NCI-H524 (cell line): Measurements from ENCODE around the gene SSR1.
"Not testable (repeated sequence)": the region's sequence is repeated elsewhere in the genome, so short reads cannot be mapped to it uniquely, and the experiment has no call there.

ENCODE experiments used
- DNase-seq, 2 experiments: peaks; one replicate each; lab custom pipeline; 2025; lab: John Stamatoyannopoulos, UW

The SSR1 gene

GRCh38 chr6:7312616-7313504 is at the start of gene SSR1:
TSS of gene SSR1 (minus strand) at chr6:7313199. CDS start at chr6:7313120, 79 bp downstream.
- DNase-seq = peak; percentile 78 to 91

GRCh38 chr6:7351916-7352315 is 38.9 kb upstream of the SSR1 start:
- not testable (repeated sequence) for DNase-seq

DNA sequence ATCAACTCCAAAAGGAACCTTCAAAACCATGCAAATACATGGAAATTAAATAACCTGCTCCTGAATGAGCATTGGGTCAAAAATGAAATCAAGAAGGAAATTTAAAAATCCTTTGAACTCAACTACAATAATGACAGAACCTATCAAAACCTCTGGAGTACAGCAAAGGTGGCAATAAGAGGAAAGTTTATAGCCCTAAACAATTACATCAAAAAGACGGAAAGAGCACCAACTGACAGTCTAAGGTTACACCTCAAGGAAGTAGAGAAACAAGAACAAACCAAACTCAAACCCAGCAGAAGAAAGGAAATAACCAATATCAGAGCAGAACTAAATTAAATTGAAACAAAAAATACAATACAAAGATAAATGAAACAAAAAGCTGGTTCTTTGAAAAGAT is 37.6 kb upstream of the SSR1 start:
- not testable (repeated sequence) for DNase-seq

DNA sequence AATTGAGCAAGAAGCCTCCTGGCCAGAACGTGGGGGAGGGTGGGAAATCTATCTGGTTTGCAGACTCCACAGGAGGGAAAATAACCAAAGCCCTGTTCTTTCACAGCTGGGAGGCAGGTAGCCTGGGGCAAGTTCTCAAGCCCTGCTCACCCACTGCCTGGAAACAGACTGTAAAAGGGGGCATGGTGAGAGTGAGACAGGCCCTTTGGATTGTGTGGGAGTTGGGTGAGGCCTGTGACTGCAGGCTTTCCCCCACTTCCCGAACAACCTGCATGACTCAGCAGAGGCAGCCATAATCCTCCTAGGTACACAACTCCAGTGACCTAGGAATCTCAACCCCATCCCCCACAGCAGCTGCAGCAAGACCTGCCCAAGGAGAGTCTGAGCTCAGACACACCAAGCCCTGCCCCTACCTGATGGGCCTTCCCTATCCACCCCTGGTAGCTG is 34.6 kb upstream of the SSR1 start:
- DNase-seq = not testable (repeated sequence)

DNA sequence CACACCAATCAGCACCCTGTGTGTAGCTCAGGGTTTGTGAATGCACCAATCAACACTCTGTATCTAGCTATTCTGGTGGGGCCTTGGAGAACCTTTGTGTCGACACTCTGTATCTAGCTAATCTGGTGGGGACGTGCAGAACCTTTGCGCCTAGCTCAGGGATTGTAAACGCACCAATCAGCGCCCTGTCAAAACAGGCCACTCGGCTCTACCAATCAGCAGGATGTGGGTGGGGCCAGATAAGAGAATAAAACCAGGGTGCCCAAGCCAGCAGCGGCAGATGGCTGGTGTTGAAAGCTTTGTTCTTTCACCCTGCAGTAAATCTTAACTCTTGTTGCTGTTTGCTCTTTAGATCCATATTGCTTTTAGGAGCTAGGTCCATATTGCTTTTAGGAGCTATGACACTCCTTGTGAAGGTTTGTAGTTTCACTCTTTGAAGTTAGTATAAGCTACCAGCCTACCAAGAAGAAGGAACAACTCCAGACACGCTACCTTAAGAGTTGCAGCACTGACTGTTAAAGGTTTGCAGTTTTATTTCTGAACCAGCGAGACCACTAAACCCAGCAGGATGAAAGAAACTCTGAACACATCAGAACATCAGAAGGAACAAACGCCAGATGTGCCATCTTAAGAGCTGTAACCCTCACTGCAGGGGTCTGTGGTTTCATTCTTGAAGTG is 31.9 kb upstream of the SSR1 start:
- peak in 1 of 2 experiments; percentile 3 for DNase-seq

GRCh38 chr6:7343546-7344475 is 30.8 kb upstream of the SSR1 start:
- no peak for DNase-seq

DNA sequence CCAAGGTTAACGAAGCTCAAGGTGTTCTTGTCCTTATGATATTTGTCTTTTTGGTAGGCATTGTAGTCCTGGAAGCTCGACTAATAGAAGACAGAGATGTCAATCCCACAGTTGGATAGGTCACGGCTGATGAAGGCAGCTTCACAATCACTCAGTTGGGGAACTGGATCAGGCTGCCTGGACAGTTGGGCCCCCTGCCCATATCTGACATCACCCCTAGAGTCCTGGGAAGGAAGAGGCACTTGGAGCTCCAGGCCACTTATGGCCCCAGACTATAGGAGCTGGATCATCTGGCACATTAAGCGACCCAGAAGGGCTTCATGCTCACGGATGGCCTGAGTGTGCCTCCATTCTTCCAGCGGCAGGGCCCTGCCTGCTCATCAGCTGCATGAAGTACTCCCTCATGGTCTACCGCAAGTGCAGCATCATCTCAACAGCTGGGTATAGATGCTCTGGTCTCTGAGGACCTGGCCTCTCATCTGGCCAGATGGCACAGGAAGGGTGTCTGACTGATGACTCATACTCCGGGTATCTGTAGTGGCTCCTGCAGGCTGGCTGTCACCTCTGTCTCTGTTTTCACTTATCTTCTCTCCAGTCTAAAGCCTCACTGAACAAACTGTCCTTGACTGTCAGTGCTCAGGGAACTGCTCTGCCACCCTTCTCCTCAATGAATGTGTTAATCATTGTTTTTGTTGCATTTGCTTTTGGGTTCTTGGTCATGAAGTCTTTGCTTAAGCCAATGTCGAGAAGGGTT is 29.2 kb upstream of the SSR1 start:
- peak; percentile 71 to 89 for DNase-seq

- no peak for DNase-seq
Measured at GRCh38 chr6:7341271-7341670, 28.3 kb upstream of the SSR1 start.

DNA sequence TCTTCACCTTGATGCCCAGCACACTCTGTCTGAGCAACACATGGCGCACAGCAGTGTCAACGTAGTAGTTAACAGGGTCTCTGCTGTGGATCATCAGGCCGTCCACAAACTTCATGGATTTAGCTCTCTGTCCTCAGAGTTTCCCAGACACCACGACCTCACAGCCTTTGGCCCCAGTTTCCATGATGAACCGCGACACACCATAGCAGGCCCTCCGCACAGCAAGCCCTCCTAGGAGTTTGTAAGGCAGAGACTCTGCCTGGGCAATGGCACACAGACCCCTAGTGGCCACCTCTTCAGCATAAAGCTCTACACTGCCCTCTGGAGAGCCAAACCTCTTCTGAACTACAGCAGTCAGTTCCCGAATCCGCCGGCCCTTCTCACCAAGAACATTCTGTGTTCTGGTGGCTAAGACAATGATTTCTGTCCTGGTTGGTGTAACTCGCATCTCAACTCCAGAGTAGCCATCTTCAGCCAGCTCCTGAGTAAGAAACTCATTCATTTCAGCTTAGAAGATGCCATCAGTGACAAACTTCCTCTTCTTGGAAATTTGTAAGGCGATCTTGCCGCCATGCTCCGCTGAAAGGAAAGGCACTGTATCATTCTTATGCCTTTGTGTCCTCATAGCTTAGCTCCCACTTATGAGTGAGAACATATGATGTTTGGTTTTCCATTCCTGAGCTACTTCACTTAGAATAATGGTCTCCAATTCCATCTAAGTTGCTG is 26.2 kb upstream of the SSR1 start:
- not testable (repeated sequence) for DNase-seq

DNA sequence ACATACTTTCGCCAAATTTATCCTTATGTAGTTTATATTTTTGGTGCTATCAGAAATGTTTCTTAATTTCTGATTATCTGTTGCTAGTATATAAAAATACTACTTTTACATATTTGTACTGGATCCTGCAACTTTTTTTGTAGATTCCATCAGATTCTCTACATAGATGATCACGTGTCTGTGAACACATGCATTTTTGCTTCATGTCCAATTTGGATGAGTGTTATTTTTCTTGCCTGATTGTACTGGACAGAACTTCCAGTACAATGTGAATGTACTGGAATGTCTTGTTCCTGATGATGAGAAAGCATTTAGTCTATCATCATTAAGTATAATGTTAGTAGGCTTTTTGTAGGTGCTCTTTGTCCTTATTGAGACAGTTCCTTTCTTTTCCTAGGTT is 25.0 kb upstream of the SSR1 start:
- no peak for DNase-seq

DNA sequence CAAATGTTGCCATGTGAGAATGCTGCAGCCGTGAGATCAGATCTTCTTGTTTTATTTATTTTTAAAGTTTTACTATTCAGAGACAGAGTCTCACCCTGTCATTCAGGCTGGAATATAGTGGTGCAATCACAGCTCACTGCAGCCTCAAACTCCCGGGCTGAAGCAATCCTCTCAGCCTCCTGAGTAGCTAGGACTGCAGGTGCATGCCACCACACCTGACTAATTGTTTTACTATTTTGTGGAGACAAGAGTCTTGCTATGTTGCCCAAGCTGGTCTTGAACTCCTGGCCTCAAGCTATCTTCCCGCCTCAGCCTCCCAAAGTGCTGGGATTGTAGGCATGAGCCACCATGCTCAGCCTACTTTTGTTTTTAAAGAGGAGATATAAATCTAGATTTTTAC is 22.5 kb upstream of the SSR1 start:
- DNase-seq = no peak

- DNase-seq = no peak
Measured at GRCh38 chr6:7334685-7335084, 21.7 kb upstream of the SSR1 start.

- no peak for DNase-seq
Measured at GRCh38 chr6:7332090-7332745, 19.2 kb upstream of the SSR1 start.

GRCh38 chr6:7331452-7331851 is 18.5 kb upstream of the SSR1 start:
- no peak for DNase-seq

GRCh38 chr6:7328243-7328642 is 15.2 kb upstream of the SSR1 start:
- no peak for DNase-seq

GRCh38 chr6:7325750-7326149 is 12.8 kb upstream of the SSR1 start:
- DNase-seq = no peak

DNA sequence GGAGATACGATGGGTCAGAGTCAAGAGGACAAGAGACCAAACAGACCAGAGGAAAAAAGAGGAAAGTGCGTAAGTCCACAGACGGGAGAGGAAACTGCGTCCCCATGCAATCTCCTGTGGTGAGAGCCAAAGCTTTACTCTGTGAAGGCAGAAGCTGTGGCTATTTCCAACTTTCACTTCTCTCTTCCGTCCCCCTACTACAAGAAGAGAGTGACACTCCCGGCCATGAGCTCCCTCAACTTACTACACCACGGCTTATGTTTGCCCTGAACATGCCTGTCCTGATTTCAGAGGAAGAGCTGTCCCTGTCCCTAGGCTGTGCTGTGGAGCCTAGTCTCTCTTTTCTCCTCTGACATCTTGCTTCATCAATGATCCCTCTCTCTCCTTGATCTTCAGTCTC is 11.5 kb upstream of the SSR1 start:
- DNase-seq = no peak

DNA sequence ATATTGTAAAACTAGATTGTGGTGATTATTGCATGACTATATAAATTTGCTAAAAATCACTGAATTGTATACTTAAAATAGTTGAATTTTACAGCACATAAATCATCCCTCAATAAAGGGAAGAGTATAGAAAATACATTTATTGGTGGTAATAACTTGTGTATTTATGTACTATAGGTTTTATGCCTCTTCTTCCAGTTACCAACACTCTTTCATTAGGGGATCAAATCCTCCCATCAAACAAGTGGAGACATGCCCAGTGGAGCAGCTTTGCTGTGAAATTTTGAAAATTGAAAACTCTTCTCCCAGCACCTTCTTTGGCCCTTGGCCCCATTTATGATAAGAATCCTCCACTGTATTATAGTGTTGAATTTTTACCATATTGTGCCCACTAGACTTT is 10.1 kb upstream of the SSR1 start:
- no peak for DNase-seq

DNA sequence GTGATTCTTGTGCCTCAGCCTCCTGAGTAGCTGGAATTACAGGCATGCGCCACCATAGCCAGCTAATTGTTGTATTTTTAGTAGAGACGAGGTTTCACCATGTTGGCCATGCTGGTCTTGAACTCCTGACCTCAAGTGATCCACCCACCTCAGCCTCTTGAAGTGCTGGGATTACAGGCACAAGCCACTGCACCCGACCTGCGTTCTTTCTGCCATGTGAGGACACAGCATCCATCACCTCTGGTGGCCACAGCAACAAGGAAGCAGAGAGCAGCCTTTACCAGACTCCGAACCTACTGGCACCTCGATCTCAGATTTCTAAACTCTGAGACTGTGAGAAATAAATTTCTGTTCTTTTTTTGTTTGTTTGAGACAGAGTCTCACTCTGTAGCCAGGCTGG is 8.9 kb upstream of the SSR1 start:
- not testable (repeated sequence) for DNase-seq

DNA sequence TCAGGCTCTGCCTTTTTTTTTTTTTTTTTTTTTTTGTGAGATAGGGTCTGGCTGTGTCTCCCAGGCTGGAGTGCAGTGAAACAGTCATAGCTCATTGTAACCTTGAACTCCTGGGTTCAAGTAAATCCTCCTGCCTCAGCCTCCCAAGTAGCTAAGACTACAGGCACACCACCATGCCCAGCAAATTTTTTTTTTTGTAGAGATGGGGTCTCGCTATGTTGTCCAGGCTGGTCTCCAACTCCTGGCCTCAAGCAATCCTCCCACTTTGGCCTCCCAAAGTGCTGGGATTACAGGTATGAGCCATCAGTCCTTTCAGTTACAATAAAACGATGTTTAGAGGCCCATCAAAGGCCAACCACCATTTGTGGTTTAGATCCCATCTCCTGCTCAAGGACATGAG is 6.4 kb upstream of the SSR1 start:
- DNase-seq = not testable (repeated sequence)
